Neural cell (in vitro differentiated cells): ENCODE data around the gene CDNF. TPM values are rescaled to one million over a fixed set of nuclear protein-coding genes. Genes with fewer than 3 reads are reported as not detected.

Experiments used
- H2AFZ ChIP-seq: fragments of 200-600, 300-800 bp; sonication (generic), shearing (Covaris generic); 2 replicates; pipeline ENCODE4 v1.6.0; 2014; ENCODE audit warnings: low read depth, mild to moderate bottlenecking, antibody characterized with exemption, low read length, moderate library complexity
- H3F3A ChIP-seq: fragments of 200-600 bp; shearing (Covaris generic); 2 replicates; pipeline ENCODE4 v1.6.1; 2016; ENCODE audit warnings: mild to moderate bottlenecking, moderate library complexity, mixed read lengths, antibody characterized with exemption, low read length; ENCODE audit not compliant: insufficient read depth, poor library complexity, severe bottlenecking
- H3K27ac ChIP-seq: fragments of 200-600, 300-800 bp; sonication (generic), shearing (Covaris generic); 2 replicates; pipeline ENCODE4 v1.5.1; 2014; ENCODE audit warnings: mild to moderate bottlenecking, low read length, moderate library complexity
- H3K27me3 ChIP-seq: fragments of 300-800, 200-600 bp; sonication (generic), shearing (Covaris generic); 2 replicates; pipeline ENCODE4 v1.6.0; 2014; ENCODE audit warnings: mild to moderate bottlenecking, low read depth, low read length, moderate library complexity; ENCODE audit not compliant: insufficient read depth
- H3K36me3 ChIP-seq: fragments of 300-800, 200-600 bp; sonication (generic), shearing (Covaris generic); 2 replicates; pipeline ENCODE4 v1.5.1; 2014; ENCODE audit warnings: mild to moderate bottlenecking, antibody characterized with exemption, low read length, moderate library complexity; ENCODE audit not compliant: insufficient read depth
- H3K4me2 ChIP-seq: fragments of 300-800, 200-600 bp; sonication (generic), shearing (Covaris generic); 2 replicates; pipeline ENCODE4 v1.6.0; 2014; ENCODE audit warnings: mild to moderate bottlenecking, low read length
- H3K4me3 ChIP-seq: fragments of 300-800, 200-600 bp; sonication (generic), shearing (Covaris generic); 2 replicates; pipeline ENCODE4 v1.5.1; 2014; ENCODE audit warnings: mild to moderate bottlenecking, low read length, moderate library complexity
- H3K79me2 ChIP-seq: fragments of 200-600 bp; shearing (Covaris generic); replicated peaks from 2 replicates; pipeline ENCODE4 v1.6.0; 2014; ENCODE audit warnings: mild to moderate bottlenecking, low read length, moderate library complexity; ENCODE audit not compliant: insufficient read depth
- H3K9ac ChIP-seq: fragments of 300-800, 200-600 bp; sonication (generic), shearing (Covaris generic); 2 replicates; pipeline ENCODE4 v1.6.1; 2016; ENCODE audit warnings: mild to moderate bottlenecking, low read length, mixed read lengths
- H3K9me2 ChIP-seq: fragments of 200-600 bp; shearing (Covaris generic); 2 replicates; pipeline ENCODE4 v1.6.1; 2016; ENCODE audit warnings: mild to moderate bottlenecking, low read length, mixed read lengths; ENCODE audit not compliant: insufficient read depth
- H3K9me3 ChIP-seq: fragments of 200-600, 300-800 bp; sonication (generic), shearing (Covaris generic); 2 replicates; pipeline ENCODE4 v1.6.1; 2016; ENCODE audit warnings: mild to moderate bottlenecking, mixed run types, low read length, moderate library complexity, mixed read lengths
- H4K20me1 ChIP-seq: fragments of 200-600 bp; shearing (Covaris generic); 2 replicates; pipeline ENCODE4 v1.6.1; 2016; ENCODE audit warnings: mild to moderate bottlenecking, mixed run types; ENCODE audit not compliant: insufficient read depth
- CTCF ChIP-seq: fragments of 450-650 bp; IDR thresholded peaks from 2 replicates; pipeline ENCODE4 v1.5.1; 2014; ENCODE audit warnings: antibody characterized with exemption, mild to moderate bottlenecking, moderate library complexity; ENCODE audit not compliant: poor library complexity, severe bottlenecking
- EP300 ChIP-seq: fragments of 450-650 bp; conservative IDR thresholded peaks from 2 replicates; pipeline ENCODE4 v1.6.1; 2014; ENCODE audit warnings: antibody characterized with exemption, mild to moderate bottlenecking, moderate library complexity; ENCODE audit not compliant: poor library complexity, severe bottlenecking
- EZH2 ChIP-seq: fragments of 200-600, 300-800 bp; shearing (Covaris generic), sonication (generic); IDR thresholded peaks from 2 replicates; pipeline ENCODE4 v1.6.1; 2014; ENCODE audit warnings: antibody characterized with exemption, low read length, borderline replicate concordance, mild to moderate bottlenecking; ENCODE audit not compliant: insufficient read depth, poor library complexity, severe bottlenecking
- MXI1 ChIP-seq: fragments of 450-650 bp; conservative IDR thresholded peaks from 2 replicates; pipeline ENCODE4 v1.6.1; 2014; ENCODE audit warnings: antibody characterized with exemption, mild to moderate bottlenecking; ENCODE audit not compliant: poor library complexity, severe bottlenecking
- POLR2AphosphoS5 ChIP-seq: IDR thresholded peaks from 2 replicates; pipeline ENCODE4 v1.6.1; 2012
- RAD21 ChIP-seq: fragments of 450-650 bp; conservative IDR thresholded peaks from 2 replicates; pipeline ENCODE4 v1.6.1; 2014; ENCODE audit warnings: antibody characterized with exemption, mild to moderate bottlenecking, moderate library complexity
- SMC3 ChIP-seq: fragments of 450-650 bp; conservative IDR thresholded peaks from 2 replicates; pipeline ENCODE4 v1.6.1; 2014; ENCODE audit warnings: antibody characterized with exemption, mild to moderate bottlenecking, moderate library complexity; ENCODE audit not compliant: poor library complexity
- TAF1 ChIP-seq: IDR thresholded peaks from 2 replicates; pipeline ENCODE4 v1.6.1; 2012; ENCODE audit warnings: low read depth
- polyA plus RNA-seq: library from polyadenylated mRNA; depleted of rRNA; stranded (reverse); fragments of >200 nt; gene quantifications from 2 replicates; pipeline ENCODE4 v1.2.3, GENCODE V29; 2014
- TF ChIP-seq, protein P1 (sequence below): IDR thresholded peaks from 2 replicates; pipeline ENCODE4 v1.6.1; 2012; ENCODE audit warnings: borderline replicate concordance

CDNF gene
- polyA plus RNA-seq, 1 donor from 2014 or later = 1.5 TPM

DNA sequence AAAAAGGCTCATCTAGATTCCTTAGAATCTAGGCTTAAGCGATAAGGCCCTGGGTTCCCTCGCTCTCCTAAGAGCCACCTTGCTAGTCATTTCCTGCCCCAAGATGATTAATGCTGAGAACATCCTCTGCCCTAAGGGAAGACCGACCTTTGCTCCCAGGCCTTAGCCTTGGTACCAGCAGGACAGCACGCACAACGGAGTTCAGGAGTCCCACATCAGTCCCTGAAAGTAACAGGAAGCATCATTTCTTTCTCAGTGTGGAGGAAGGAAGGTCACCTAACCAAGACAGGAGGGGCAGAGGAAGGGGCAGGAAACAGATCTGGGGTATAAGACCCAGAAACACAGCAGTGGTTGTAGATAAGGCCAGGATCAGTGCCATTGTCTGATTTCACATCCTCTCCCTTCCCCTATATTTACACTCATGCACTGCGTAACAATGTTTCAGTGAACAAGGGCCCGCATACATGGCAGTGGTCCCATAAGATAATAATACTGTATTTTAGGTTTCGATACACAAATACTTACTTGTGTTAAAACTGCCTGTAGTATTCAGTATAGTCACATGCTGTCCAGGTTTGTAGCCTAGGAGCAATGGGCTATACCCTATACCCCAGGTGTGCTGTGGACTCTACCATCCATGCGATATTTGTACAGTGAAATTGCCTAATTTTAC, 55.0 kb downstream of the CDNF start:
- H3K27ac ChIP-seq = no peak overlapping the region
- H3K9me2 ChIP-seq = no peaks in the 10 kb centered on the region
- H3K79me2 ChIP-seq = no peaks in the 10 kb centered on the region
- no peak overlapping the region for H2AFZ ChIP-seq
- H3K27me3 ChIP-seq = no peaks in the 10 kb centered on the region
- H3F3A ChIP-seq = no peaks in the 10 kb centered on the region
- TF ChIP-seq EZH2 (no peak), RAD21 (no peak), SMC3 (no peak), POLR2AphosphoS5 (no peak), TAF1 (no peak), CTCF (no peak), EP300 (no peak), MXI1 (no peak)
- TF ChIP-seq, protein P1, sequence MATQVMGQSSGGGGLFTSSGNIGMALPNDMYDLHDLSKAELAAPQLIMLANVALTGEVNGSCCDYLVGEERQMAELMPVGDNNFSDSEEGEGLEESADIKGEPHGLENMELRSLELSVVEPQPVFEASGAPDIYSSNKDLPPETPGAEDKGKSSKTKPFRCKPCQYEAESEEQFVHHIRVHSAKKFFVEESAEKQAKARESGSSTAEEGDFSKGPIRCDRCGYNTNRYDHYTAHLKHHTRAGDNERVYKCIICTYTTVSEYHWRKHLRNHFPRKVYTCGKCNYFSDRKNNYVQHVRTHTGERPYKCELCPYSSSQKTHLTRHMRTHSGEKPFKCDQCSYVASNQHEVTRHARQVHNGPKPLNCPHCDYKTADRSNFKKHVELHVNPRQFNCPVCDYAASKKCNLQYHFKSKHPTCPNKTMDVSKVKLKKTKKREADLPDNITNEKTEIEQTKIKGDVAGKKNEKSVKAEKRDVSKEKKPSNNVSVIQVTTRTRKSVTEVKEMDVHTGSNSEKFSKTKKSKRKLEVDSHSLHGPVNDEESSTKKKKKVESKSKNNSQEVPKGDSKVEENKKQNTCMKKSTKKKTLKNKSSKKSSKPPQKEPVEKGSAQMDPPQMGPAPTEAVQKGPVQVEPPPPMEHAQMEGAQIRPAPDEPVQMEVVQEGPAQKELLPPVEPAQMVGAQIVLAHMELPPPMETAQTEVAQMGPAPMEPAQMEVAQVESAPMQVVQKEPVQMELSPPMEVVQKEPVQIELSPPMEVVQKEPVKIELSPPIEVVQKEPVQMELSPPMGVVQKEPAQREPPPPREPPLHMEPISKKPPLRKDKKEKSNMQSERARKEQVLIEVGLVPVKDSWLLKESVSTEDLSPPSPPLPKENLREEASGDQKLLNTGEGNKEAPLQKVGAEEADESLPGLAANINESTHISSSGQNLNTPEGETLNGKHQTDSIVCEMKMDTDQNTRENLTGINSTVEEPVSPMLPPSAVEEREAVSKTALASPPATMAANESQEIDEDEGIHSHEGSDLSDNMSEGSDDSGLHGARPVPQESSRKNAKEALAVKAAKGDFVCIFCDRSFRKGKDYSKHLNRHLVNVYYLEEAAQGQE = no peak
- no peaks in the 10 kb centered on the region for H4K20me1 ChIP-seq
- H3K4me2 ChIP-seq = no peak overlapping the region
- no peaks in the 10 kb centered on the region for H3K36me3 ChIP-seq
- no peak overlapping the region for H3K4me3 ChIP-seq
- H3K9ac ChIP-seq = no peak overlapping the region
- H3K9me3 ChIP-seq = no peaks in the 10 kb centered on the region

DNA sequence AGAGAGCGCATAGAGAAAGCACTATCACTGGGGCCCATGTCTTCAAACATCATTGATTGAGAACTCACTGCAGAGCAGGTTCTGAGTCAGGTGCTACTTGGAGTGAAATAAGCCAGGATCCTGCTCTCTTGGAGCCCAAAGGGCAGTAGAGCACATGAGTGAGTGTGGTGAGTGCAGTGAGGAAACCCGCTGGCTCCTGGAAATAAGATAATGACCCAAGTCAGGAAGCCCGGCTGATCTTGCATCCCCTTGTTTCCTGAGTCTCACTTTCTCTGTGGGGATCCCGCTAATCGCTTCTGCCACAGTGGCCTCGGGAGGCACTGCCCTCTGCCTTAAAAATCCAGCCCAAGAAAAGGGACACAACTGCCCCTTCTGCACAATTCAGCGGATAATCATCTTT, 56.1 kb downstream of the CDNF start:
- no peaks in the 10 kb centered on the region for H3K9me2 ChIP-seq
- H3K36me3 ChIP-seq = no peaks in the 10 kb centered on the region
- no peaks in the 10 kb centered on the region for H3K79me2 ChIP-seq
- no peaks in the 10 kb centered on the region for H3F3A ChIP-seq
- H3K4me3 ChIP-seq = no peak overlapping the region
- no peak overlapping the region for H3K9ac ChIP-seq
- H4K20me1 ChIP-seq = no peaks in the 10 kb centered on the region
- no peak overlapping the region for H3K27ac ChIP-seq
- TF ChIP-seq EZH2 (no peak), POLR2AphosphoS5 (no peak), MXI1 (no peak), SMC3 (no peak), EP300 (no peak), RAD21 (no peak), TAF1 (no peak), CTCF (no peak)
- TF ChIP-seq, protein P1 = no peak
- H3K27me3 ChIP-seq = no peaks in the 10 kb centered on the region
- no peak overlapping the region for H2AFZ ChIP-seq
- H3K9me3 ChIP-seq = no peaks in the 10 kb centered on the region
- H3K4me2 ChIP-seq = no peak overlapping the region
